ENCODE data around the gene MTA3. TPM values are rescaled to one million over a fixed set of nuclear protein-coding genes. Genes with fewer than 3 reads are reported as not detected.

Gene MTA3
- total and polyA plus RNA-seq, 2 of the 8 experiments (the other 6 are each of a cell fraction or from before 2014, with no cell fraction given): 125 to 184 TPM

DNA sequence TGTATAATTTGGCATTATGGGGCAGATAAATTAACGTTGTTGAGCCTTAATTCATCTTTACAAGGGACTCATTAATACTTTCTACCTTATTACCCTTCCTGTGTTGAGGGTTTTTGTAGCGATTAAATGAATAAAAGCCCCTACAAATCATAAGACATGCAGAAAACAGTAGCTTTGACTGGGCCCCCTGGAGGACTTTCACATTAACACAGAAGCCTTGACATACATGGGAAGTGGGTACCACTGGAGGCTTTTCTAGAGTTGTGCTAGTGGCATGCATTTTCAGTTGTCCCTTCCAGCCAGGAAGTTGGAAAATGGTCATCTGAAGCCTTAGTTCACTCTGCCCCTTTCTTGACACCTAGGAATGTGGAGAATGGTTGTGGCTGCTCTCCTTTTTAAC lies 30.2 kb downstream of the MTA3 start:
- 90% methylated on average over 2 of the region's 2 CpGs; no CpG with 5 or more reads in 1 of the 2 experiments for WGBS, 2 experiments (ENCODE audit: extremely low coverage in 1 of 2, insufficient coverage in 1 of 2, insufficient read length in 1 of 2, insufficient replicate concordance in 2 of 2, low coverage in 1 of 2, low lambda C conversion rate in 2 of 2, missing lambda C conversion rate in 1 of 2)
- Histone ChIP-seq H4K91ac (replicated peaks; ENCODE audit: insufficient read length, low read length) (no peak overlapping the region), H3K9me3 (ENCODE audit: insufficient read depth in 2 of 2, low read depth in 1 of 2, low read length in 1 of 2) (no peaks in the 10 kb centered on the region; a peak in 1 of 4 replicates), H3K56ac (replicated peaks; ENCODE audit: insufficient read length, low read depth, low read length) (no peak overlapping the region), H2AFZ (ENCODE audit: low read length) (no peak overlapping the region), H3K23me2 (ENCODE audit: low read depth, low read length) (no peaks in the 10 kb centered on the region), H2BK20ac (ENCODE audit: low read length) (no peak overlapping the region), H2BK120ac (replicated peaks; ENCODE audit: low read depth, low read length) (no peak overlapping the region), H3K4me1 (replicated peaks in 1 of 4; ENCODE audit: control insufficient read depth in 3 of 4, insufficient read depth in 4 of 4, low read length in 3 of 4) (peaks cover 0 to 4% (median 0%) of the 10 kb centered on the region in 4 experiments; a peak in 1 of 7 replicates), H3K79me2 (ENCODE audit: control insufficient read depth in 1 of 2, insufficient read depth in 2 of 2, low read length in 2 of 2) (peaks cover 11 to 92% of the 10 kb centered on the region in 2 experiments), H4K8ac (ENCODE audit: extremely low read depth, insufficient read depth, low read length) (no peak overlapping the region), H2BK15ac (ENCODE audit: low read length) (no peak overlapping the region), H3K36me3 (ENCODE audit: control insufficient read depth in 2 of 4, insufficient read depth in 4 of 4, low read length in 3 of 4) (peaks cover 0 to 33% (median 4%) of the 10 kb centered on the region in 4 experiments; a peak in 4 of 8 replicates), H3K79me1 (ENCODE audit: low read depth, low read length) (no peaks in the 10 kb centered on the region; the same call in 1 of the 2 replicates), H3K23ac (ENCODE audit: insufficient read length) (no peak overlapping the region), H3K27me3 (replicated peaks in 1 of 4; ENCODE audit: control insufficient read depth in 3 of 4, extremely low read depth in 1 of 4, insufficient read depth in 3 of 4, low read length in 3 of 4) (no peaks in the 10 kb centered on the region), H3K27ac (ENCODE audit: low read depth, low read length) (no peak overlapping the region), H2AK5ac (ENCODE audit: low read depth, low read length) (no peak overlapping the region), H2BK5ac (ENCODE audit: low read depth, low read length) (no peak overlapping the region), H4K20me1 (replicated peaks in 1 of 2; ENCODE audit: control insufficient read depth in 1 of 2, insufficient read depth in 2 of 2, low read length in 2 of 2) (peaks cover 3 to 4% of the 10 kb centered on the region in 2 experiments), H3K14ac (ENCODE audit: insufficient read length) (no peak overlapping the region), H3K4me3 (ENCODE audit: extremely low read depth in 1 of 4, insufficient read depth in 2 of 4, low read depth in 3 of 4, low read length in 4 of 4) (no peak overlapping the region), H2BK12ac (ENCODE audit: low read depth, low read length) (no peak overlapping the region), H4K5ac (ENCODE audit: insufficient read length, low read depth, low read length) (no peak overlapping the region), H3K18ac (ENCODE audit: extremely low read depth, low read length) (no peak overlapping the region), H3K9ac (replicated peaks in 1 of 4; ENCODE audit: extremely low read depth in 1 of 4, low read depth in 3 of 4, low read length in 3 of 4) (no peak overlapping the region), H3K4me2 (ENCODE audit: insufficient read depth in 1 of 2, low read depth in 2 of 2, low read length in 2 of 2) (no peak overlapping the region), H3K4ac (replicated peaks; ENCODE audit: insufficient read length, low read depth, low read length) (no peak overlapping the region)
- FAIRE-seq: no peak
- POLR2A ChIA-PET (ENCODE audit: partially characterized antibody): interaction anchor here (1.4 kb wide), 1 partner anchor 26 kb away, joined by 5 read pairs; no protein-coding TSS in a partner anchor
- TF ChIP-seq TAF7 (optimal IDR thresholded peaks at IDR 0.05; ENCODE audit: borderline replicate concordance, low read depth, low read length) (no peak), SRF (IDR thresholded peaks at IDR 0.05; ENCODE audit: low read depth, low read length) (no peak), BCL11A (IDR thresholded peaks at IDR 0.05; ENCODE audit: low read depth in 2 of 2, low read length in 2 of 2) (no peak), RAD21 (IDR thresholded peaks at IDR 0.05 in 1 of 2, conservative IDR thresholded peaks at IDR 0.05 in 1 of 2; ENCODE audit: low read depth in 2 of 2, low read length in 2 of 2) (0 out of 4 replicates have a peak, but pooled peaks of 1 of the 2 experiments have one; percentile 15), SIN3A (conservative IDR thresholded peaks at IDR 0.05 in 1 of 2, IDR thresholded peaks at IDR 0.05 in 1 of 2; ENCODE audit: low read depth in 1 of 2, low read length in 2 of 2) (no peak)
- TF ChIP-seq, protein P1, sequence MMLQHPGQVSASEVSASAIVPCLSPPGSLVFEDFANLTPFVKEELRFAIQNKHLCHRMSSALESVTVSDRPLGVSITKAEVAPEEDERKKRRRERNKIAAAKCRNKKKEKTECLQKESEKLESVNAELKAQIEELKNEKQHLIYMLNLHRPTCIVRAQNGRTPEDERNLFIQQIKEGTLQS (IDR thresholded peaks at IDR 0.05; ENCODE audit: insufficient read depth, low read depth, low read length): no peak
- DNase-seq (ENCODE audit: low read depth in 1 of 2, low spot score in 2 of 2): no peak
- CTCF ChIA-PET (ENCODE audit: partially characterized antibody): interaction anchor here (0.6 to 1.7 kb wide), 8 partner anchors 10 to 102 kb away, joined by 3 to 4 read pairs (median 3); no protein-coding TSS in a partner anchor

Data from H1 (cell line).